NCI-H2029 treated with DMSO at 0.1 percent for 48 hours (cell line): Measurements from ENCODE around the gene GRIA2.
A peak's percentile ranks its signal among the peaks of the same experiment; 100 is the strongest.

Experiments used
- DNase-seq: peaks from one replicate; lab custom pipeline; 2025; lab: John Stamatoyannopoulos, UW

Gene GRIA2

DNA sequence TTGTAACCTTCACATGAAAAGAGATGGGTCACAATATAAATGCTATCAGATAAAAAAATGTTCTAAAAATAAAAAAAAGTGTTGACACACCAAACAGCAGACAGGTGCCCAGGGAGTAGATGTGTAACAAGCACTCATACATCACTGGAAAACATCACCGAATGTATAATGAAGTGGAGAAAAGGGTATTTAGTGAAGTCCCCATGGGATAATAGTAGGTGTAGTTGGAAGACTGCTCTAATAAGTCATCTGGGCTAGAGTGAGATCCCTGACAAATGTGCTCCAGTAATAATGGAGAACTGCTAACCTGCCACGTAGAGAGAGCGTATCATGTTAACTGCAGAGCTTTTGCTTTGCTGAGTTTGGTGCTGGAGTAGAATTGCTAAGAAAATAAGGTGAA, 152.0 kb downstream of the GRIA2 start:
- DNase-seq: peak; percentile 68

DNA sequence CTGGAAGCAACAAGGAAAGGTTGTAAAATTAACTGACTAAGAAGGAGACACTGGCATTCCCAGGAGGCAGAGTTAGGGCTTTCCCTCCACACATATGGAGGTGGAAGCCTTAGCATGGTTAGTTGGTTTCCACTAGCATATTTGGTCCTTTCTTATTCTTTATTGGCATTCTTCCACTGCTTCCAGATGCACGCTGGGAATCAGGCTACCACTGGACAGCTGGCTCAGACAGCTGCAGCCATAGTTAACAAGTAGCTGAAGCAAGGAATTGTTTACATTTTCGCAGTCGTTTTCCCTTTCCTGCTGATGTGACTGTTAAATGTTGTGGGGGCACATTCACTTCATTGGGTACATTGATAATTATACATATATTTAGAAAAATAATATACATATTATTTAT, 169.2 kb downstream of the GRIA2 start:
- DNase-seq: no peak

DNA sequence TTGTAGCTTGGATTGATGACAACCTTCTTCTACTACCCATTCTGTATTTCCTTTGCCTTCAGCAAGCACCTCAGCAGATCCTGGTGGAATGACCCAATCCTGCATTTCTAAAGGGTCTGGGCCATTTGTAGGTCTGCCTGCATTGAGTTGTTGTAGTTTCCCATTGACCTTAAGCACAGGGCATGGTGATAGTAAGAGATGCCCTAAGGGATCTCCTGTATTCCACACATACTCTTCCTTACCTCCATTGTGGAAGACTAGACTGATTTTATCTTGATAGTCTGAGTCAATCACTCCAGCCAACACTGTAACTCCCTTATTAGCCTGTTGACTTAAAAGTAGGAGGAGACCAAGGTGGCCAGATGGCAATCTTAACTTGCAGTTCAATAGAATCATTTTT, 184.5 kb downstream of the GRIA2 start:
- no peak for DNase-seq
